Nephron (organoid): Measurements from ENCODE around the gene TDRKH.

Source experiments
- H3K27ac Mint-ChIP-seq, 3 experiments: 2 replicates each; pipeline ENCODE4 v1.8.0; 2020; ENCODE audit warnings: mixed read lengths in 3 of 3, mild to moderate bottlenecking in 2 of 3, moderate library complexity in 1 of 3
- H3K27me3 Mint-ChIP-seq: 2 replicates; pipeline ENCODE4 v1.8.0; 2021; ENCODE audit warnings: low read depth, mild to moderate bottlenecking, moderate library complexity, mixed read lengths
- H3K36me3 Mint-ChIP-seq: 2 replicates; pipeline ENCODE4 v1.8.0; 2020; ENCODE audit warnings: low read depth, mixed read lengths
- H3K4me1 Mint-ChIP-seq: 2 replicates; pipeline ENCODE4 v1.8.0; 2020; ENCODE audit warnings: mixed read lengths
- H3K4me3 Mint-ChIP-seq, 3 experiments: 2 replicates each; pipeline ENCODE4 v1.8.0; 2020; ENCODE audit warnings: mild to moderate bottlenecking in 3 of 3, mixed read lengths in 3 of 3, moderate library complexity in 2 of 3
- H3K9me3 Mint-ChIP-seq: 2 replicates; pipeline ENCODE4 v1.8.0; 2020; ENCODE audit warnings: mixed read lengths
- TF ChIP-seq, protein P1 (sequence below), 3 experiments: fragments of 200-600 bp; sonication (generic); IDR thresholded peaks; one replicate each; pipeline ENCODE4 v1.5.0; 2021; ENCODE audit warnings: antibody characterized with exemption in 3 of 3; ENCODE audit not compliant: unreplicated experiment in 3 of 3

The TDRKH gene

DNA sequence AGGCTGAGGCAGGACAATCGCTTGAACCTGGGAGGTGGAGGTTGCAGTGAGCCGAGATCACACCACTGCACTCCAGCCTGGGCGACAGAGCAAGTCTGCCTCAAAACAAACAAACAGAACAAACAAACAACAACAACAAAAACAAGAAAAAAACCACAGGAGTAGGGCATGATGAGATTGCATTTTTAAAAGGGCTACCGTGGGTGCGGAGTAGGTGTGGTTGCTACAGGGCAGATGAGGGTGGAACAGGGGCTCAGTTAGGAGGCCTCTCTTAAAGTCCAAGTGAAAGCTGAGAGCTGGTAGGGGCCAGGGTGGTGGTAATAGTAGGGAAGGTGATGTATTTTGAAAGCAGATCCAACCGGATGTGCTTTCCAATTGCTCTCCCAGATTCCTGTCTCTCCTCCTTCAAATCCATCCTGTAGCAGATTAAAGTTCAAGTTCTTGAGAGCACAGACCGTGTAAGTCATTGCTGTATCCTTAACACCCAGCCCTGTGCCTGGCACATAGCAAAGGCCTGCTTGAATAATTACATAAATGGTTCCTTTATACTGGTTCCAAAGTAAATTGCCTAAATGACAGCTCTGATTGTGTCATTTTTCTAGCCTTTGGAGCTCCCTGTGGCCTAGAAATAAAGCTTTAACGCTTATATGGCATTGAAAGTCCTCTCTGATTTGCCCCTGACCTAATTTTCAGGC is 19.1 kb upstream of the TDRKH start:
- Mint-ChIP-seq H3K9me3 (no peaks in the 10 kb centered on the region), H3K27ac (no peak overlapping the region), H3K27me3 (peaks cover 40% of the 10 kb centered on the region), H3K36me3 (no peaks in the 10 kb centered on the region), H3K4me3 (no peak overlapping the region), H3K4me1 (no peaks in the 10 kb centered on the region)
- TF ChIP-seq, protein P1, sequence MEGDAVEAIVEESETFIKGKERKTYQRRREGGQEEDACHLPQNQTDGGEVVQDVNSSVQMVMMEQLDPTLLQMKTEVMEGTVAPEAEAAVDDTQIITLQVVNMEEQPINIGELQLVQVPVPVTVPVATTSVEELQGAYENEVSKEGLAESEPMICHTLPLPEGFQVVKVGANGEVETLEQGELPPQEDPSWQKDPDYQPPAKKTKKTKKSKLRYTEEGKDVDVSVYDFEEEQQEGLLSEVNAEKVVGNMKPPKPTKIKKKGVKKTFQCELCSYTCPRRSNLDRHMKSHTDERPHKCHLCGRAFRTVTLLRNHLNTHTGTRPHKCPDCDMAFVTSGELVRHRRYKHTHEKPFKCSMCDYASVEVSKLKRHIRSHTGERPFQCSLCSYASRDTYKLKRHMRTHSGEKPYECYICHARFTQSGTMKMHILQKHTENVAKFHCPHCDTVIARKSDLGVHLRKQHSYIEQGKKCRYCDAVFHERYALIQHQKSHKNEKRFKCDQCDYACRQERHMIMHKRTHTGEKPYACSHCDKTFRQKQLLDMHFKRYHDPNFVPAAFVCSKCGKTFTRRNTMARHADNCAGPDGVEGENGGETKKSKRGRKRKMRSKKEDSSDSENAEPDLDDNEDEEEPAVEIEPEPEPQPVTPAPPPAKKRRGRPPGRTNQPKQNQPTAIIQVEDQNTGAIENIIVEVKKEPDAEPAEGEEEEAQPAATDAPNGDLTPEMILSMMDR (IDR thresholded peaks at IDR 0.05; ENCODE audit: unreplicated experiment in 3 of 3): no peak

DNA sequence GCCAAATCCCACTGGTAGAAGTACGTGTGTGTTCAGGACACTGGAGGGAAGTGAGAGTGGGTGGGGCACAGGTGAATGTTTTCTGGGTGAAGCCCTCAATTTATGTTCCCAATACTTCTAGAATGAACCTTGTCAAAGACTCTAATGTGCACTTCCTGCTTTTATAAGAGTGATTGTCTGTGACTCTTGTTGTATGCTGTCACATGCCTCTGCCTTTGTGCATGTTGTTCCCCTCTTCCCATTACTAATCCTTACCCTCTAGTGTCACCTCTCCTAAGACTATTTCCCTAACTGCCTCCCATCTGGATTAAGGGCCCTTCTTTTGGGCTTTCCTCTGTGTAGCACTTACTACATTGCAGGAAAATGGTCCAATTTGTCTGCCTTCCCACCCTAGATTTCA is 17.5 kb upstream of the TDRKH start:
- Mint-ChIP-seq H3K36me3 (no peaks in the 10 kb centered on the region), H3K27ac (no peak overlapping the region), H3K27me3 (peaks cover 52% of the 10 kb centered on the region), H3K4me3 (no peak overlapping the region), H3K9me3 (no peaks in the 10 kb centered on the region), H3K4me1 (no peaks in the 10 kb centered on the region)
- TF ChIP-seq, protein P1 (IDR thresholded peaks at IDR 0.05; ENCODE audit: unreplicated experiment in 3 of 3): no peak

DNA sequence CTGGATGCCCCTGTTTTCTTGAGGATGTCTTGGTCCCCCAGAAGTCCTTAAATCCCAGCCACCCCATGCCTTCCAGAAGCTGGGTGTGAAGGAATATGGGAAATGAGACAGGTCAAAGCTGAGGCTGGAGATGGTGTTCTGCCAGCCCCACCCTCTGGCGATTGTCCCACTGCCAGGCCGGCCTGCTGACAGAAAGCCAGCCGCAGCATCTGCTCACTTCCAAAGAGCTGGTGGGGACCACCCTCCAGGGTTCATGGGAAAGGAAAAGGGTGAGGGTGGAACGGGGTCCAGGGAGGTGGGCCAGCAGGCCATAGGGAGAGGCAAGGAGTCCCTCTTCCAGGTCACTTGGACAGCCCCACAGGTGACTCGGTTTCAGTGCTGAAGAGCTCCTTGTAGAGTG is 16.8 kb upstream of the TDRKH start:
- Mint-ChIP-seq H3K9me3 (no peaks in the 10 kb centered on the region), H3K27ac (no peak overlapping the region), H3K36me3 (no peaks in the 10 kb centered on the region), H3K4me3 (no peak overlapping the region), H3K4me1 (no peaks in the 10 kb centered on the region), H3K27me3 (peaks cover 49% of the 10 kb centered on the region)
- TF ChIP-seq, protein P1 (IDR thresholded peaks at IDR 0.05; ENCODE audit: unreplicated experiment in 3 of 3): no peak

DNA sequence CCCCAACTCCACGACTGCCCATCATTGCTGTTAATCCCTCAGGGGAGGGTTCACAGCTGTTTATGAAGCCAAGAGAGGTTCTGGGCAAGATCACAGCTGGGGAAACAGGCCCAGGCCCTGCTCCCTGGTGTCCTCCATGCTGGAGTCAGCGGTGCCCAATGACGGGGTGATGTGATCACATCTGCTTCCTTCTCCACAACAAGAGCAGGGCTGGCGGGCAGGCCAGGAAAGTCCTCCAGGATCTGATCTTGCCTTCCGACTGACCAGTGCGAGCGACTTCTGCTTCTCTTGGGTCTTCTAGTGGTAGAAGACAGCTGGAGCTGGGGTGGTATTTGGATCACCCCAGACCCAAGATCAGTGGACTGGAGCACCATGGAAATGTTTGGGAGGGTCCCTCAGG is 15.9 kb upstream of the TDRKH start:
- H3K27ac Mint-ChIP-seq: no peak overlapping the region
- no peak overlapping the region for H3K4me3 Mint-ChIP-seq
- H3K27me3 Mint-ChIP-seq: peaks cover 44% of the 10 kb centered on the region

DNA sequence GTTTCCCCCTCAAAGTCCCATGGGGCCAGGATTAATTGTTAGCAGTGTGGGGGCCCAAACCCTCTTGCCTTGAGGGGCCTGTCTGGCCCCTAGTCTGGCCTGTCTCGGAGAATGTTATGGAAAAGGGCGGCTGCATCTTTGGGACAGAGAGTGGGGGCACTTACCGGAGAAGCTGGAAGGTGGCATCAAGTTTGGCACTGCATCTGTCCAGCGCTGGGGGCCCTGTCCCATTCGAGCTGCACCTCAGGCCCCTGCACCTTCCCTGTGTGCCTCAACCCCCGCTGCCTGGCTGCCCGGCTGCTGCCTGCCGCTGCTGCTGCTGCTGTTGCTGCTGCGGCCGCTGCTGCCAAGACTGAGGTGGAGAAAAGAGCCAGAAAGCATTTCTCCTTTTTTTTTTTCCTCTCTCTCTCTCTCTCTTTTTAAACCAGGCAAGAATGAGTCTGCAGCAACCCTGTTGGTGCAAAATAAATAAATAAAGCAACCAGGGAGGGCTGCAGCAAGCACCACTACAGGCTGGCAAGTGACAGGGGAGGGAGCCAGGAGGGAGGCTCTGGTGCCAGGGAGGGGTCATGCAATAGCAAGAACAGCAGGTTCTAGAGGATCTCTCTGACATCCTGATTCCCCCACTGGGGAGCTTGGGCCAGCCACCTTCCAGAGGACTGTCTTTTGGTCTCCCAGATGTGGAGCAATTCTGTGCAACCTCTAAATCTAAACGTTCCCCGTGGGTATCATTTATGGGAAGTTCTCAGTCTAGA is 14.9 kb upstream of the TDRKH start, which contains the start of gene LINGO4:
LINGO4 (minus strand) TSS at position 354 of the 755 bp plus-strand sequence. CDS start 2,715 bp downstream, outside the sequence.
- Mint-ChIP-seq H3K36me3 (no peaks in the 10 kb centered on the region), H3K9me3 (no peaks in the 10 kb centered on the region), H3K4me1 (no peaks in the 10 kb centered on the region), H3K27me3 (peaks cover 49% of the 10 kb centered on the region), H3K4me3 (no peak within 1 kb of the TSS), H3K27ac (no peak within 1 kb of the TSS)
- TF ChIP-seq, protein P1 (IDR thresholded peaks at IDR 0.05; ENCODE audit: unreplicated experiment in 3 of 3): no peak

More for the DNA sequence above, 15.9 kb upstream of the TDRKH start:
- no peaks in the 10 kb centered on the region for H3K36me3 Mint-ChIP-seq
- TF ChIP-seq, protein P1 (IDR thresholded peaks at IDR 0.05; ENCODE audit: unreplicated experiment in 3 of 3): no peak
- H3K9me3 Mint-ChIP-seq: no peaks in the 10 kb centered on the region
- no peaks in the 10 kb centered on the region for H3K4me1 Mint-ChIP-seq
